NCI-H748 (cell line): ENCODE data around the gene TRIM2.
"Not testable (repeated sequence)": the region's sequence is repeated elsewhere in the genome, so short reads cannot be mapped to it uniquely, and the experiment has no call there.

Experiments used
- DNase-seq: peaks from one replicate; lab custom pipeline; 2025; ENCODE audit not compliant: unreplicated experiment; lab: John Stamatoyannopoulos, UW

The TRIM2 gene

GRCh38 chr4:153204247-153204671 lies at the start of gene TRIM2:
TRIM2 (plus strand) TSS chr4:153204443; CDS start chr4:153204531, 88 bp downstream.
- peak; percentile 90 for DNase-seq

DNA sequence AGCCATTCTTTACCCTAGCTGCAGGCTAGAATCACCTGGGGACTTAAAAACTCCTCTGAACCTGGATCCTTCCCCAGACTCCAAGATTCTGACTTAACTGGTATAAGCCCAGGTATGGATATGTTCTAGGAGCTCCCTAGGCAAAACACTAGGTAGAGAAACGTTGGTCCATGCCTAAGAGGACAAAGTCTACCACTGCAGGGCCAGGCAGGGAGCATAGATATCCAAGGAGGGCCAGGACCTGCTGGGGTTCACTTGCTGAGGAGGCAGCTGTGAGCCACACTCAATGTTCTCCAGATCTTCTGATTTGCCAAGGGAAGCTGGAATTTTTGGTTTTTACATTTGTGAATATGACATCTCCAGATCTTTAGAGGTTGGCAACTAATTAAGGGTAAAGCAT lies 48.6 kb upstream of the TRIM2 start:
- DNase-seq = no peak

GRCh38 chr4:153156263-153156662 lies 48.0 kb upstream of the TRIM2 start:
- no peak for DNase-seq

GRCh38 chr4:153156721-153157120 lies 47.5 kb upstream of the TRIM2 start:
- DNase-seq = no peak

DNA sequence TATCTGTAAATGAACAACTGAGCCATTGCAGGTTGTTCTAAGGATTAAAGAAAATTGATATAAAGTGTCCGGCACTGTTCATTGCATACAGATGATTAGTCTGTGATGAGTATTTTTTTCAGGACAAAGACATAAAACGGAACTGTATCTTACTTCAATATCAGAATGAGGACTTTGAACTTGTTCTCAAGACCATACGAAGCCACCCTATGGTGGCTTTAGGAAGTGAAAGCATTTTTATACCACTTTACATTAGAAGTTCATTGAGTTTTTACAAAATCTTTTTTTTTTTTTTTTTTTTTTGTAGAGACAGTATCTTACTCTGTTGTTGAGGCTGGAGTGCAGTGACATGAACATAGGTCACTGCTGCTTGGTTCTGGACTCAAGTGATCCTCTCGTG lies 45.2 kb upstream of the TRIM2 start:
- no peak for DNase-seq

DNA sequence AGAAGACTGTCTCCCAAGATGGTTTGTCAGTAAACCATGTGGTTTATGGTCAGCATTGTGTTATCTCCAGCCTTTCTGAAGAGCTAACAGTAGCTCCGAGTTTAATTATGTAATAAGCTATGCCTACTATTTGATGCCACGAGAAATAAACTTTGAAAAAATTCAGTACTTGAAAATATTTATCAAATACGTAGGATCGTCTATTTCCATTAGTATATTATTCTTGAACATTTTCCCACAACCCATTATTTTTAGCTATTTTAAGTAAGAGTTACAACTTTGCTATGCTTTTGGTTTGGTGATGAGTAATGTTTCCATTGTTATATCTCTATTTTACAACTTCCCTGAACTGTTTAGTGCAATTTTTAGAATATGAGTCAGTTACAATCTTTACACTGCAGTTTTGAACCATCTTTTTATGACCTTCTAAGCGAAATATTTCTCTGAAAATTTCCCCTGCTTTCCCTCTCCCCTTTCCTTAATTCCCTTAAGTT lies 44.5 kb upstream of the TRIM2 start:
- DNase-seq = no peak

GRCh38 chr4:153160821-153161220 lies 43.4 kb upstream of the TRIM2 start:
- no peak for DNase-seq

DNA sequence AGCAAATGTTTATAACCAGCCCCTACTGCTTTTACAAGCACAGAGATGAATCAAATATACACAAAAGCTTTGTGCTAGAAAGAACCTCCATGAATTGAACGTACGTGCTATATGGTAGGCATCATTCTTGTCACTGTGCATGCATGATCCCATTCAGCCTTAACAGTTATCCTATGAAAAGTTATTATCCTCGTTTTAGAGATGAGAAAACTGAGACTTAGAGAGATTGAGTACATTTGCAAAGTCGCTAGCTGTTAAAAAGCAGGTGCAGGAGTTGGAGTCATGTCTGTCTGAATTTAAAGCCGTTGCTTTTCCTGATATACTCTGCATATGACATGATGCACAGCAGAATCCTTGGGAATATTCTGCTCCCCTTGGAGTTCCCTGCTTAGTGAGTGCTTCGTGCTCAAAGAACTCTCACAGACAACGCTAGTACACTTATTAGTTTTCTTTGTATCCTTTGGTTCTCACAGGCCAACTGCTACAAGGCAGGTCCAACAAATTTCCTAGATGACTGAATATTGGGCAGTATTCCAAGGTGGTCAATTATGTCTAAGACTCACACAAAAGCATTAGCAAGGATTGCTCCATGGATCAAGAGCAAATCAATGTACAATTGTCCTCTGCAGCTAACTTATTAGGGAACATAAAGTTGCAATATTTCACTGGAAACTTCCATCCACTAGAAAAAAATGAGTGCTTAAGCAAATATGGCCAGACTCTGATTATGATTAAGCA lies 42.8 kb upstream of the TRIM2 start:
- DNase-seq = no peak

- DNase-seq = not testable (repeated sequence)
These were observed 39.0 kb upstream of the TRIM2 start for GRCh38 chr4:153165236-153165635.

DNA sequence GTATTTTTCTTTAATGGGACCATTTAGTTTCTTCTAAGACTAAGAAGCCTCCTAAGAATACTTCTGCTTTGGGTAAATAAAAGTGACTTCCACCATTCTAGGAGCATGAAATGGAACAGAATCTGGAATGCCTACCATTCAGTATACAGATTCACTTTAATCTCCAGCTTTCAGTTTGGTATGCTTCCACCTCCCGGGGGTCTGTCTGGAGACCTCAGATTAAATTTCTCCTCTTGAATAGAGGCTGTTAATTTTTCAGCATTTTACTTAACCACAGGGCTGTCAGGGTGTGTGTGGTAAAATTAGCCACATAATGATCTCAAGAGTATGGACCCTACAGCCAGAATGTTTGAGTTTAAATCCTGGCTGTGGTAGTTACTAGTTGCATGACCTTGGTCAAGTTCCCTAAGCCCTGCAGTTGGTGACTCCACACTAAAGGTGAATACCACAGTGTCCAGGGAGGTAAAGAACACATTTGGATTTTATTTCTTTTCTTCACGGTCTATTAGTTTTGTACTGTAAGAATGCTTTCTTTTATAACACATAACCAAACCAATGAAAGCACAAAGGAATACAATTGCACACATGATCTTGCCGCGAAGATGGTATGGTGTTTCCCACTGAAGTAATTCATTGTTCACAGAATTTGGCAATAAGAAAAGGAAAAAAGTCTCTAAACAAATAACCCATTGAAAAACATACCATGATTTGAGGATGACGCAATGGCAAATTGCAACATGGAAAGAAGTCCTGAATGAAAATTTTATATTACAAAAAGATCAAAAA lies 37.3 kb upstream of the TRIM2 start:
- no peak for DNase-seq

- DNase-seq = no peak
These were observed 34.5 kb upstream of the TRIM2 start for GRCh38 chr4:153169776-153170175.

DNA sequence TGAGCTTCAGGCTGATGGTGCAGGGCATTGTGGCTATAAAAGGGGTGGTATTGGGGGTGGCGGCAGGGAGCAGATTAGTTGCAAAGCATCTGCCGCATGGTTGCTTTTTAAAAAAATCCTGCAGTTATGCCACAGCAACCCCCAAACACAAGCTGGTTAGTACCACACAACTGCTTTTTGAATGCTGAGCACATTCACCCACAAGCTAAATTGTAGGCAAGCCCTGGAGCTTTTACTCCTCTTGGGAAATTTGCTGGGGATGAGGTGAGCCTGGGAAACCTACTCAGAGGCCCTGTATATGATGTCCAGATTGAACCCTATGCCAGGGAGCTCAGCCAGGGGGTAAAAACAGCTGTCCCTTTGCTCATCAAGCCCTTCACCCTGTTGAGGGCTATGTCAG lies 33.8 kb upstream of the TRIM2 start:
- DNase-seq = no peak

GRCh38 chr4:153174821-153175567 lies 29.2 kb upstream of the TRIM2 start:
- no peak for DNase-seq

DNA sequence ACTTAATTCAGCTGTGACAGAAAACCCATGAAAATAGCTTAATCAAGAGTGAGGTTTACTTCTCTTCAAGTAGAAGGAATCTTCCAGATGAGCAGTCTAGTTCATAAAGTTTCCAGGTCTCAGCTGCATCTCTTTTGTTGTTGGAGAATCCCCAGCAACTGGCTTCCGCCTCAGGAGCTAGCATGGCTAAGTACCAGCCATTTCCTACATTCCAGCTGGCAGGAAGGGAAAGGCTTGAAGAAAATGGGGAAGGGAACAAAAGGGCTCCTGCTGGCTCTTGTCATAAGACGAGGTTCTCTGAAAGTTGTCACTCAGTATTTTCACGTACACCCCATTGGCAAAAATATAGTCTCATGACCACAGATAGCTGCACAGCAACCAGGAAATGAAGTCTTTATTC lies 27.3 kb upstream of the TRIM2 start:
- DNase-seq = no peak

- DNase-seq = no peak
These were observed 26.4 kb upstream of the TRIM2 start for GRCh38 chr4:153177841-153178240.

DNA sequence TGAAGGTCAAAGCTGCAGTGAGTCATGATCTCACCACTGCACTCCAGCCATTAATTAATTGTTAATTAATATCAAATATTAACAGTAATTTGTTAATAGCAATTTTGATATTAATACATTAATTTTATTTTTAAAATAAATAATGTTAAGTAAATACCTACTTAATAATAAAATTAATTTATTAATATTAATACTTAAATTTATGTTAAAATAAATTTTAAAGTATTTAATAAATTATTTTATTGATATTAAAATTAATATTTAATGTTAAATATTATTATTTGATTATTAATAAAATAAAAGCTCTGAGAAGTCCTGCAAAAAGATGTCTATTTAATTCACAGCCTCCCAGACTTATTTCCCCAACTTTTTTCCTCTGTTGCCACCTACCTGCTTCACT lies 25.1 kb upstream of the TRIM2 start:
- no peak for DNase-seq

GRCh38 chr4:153181293-153181692 lies 22.9 kb upstream of the TRIM2 start:
- no peak for DNase-seq

GRCh38 chr4:153181700-153182099 lies 22.5 kb upstream of the TRIM2 start:
- DNase-seq = no peak

DNA sequence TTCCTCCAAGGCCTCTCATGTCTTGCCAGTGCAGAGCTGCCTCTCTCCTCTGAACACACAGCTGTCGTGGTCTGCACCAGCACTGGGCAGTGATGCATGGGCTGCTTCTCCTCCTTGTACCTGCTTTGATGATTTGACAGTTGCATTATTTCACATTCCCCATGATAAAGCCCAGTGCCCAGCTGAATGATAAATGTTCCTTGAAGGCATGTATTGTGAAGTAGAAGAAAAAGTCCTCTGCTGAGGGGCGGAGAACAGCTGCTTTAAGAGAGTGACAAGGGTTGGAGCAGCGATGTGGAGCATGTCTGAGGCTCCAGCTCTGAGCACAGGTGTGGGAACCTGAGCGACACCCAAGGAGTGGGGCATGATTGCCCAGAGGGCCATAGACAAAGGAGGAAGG lies 21.1 kb upstream of the TRIM2 start:
- DNase-seq = no peak

- no peak for DNase-seq
These were observed 18.9 kb upstream of the TRIM2 start for GRCh38 chr4:153185331-153185852.

DNA sequence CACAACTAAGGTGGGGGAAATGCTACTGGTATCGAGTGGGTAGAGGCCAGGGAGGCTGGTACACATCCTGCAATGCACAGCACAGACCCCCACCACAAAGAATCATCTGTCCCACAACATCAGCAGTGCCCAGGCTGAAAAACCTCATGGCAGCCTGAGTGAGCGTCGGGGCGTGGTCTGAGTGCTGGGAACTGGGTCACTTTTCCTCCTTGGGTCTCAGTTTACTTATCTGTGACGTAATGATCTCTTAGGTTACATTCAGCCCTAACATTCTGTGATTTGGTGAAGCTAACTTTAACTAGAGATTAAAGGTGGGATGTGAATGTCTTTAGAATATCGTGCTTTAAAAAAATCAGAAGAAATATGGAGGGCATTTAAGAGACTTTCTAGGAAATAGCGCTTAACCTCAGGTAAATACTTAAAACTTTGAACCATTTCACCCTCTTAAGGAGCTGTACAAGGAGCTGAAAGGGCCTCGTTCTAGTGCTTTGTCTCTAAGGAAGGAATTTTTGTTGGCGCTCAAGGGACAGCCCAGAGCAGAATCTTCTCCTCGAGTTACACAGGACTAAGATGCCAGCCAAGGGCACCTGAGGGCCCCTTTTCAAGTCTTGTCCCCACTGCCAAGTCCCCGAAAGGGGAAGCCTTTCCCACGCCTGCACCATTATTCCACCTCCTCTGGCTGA lies 18.1 kb upstream of the TRIM2 start:
- no peak for DNase-seq
